Upper lobe of left lung (tissue), 6 donors: ENCODE results near the gene EPHA5. TPM values are rescaled to one million over a fixed set of nuclear protein-coding genes. Genes with fewer than 3 reads are reported as not detected.

Experiments used
- ATAC-seq, 2 donors: fragments of 200-7000 bp; cut with Tn5 transposase; one replicate each; pipeline ENCODE4 v1.9.1; 2022; ENCODE audit warnings: mild to moderate bottlenecking in 2 of 2, moderate library complexity in 2 of 2; ENCODE audit not compliant: low FRiP score in 2 of 2
- DNase-seq, 2 donors: peaks; one replicate each; pipeline ENCODE4 v3.0.0-alpha.2; 2019 to 2020
- H3K27ac ChIP-seq, 4 donors: fragments of 200-600 bp; sonication (generic); one replicate each; pipeline ENCODE4 v1.5.1; 2016 to 2019
- H3K27me3 ChIP-seq, 4 donors: fragments of 200-600 bp; sonication (generic); one replicate each; pipeline ENCODE4 v1.5.1; 2017 to 2019
- H3K36me3 ChIP-seq, 4 donors: fragments of 200-600 bp; sonication (generic); one replicate each; pipeline ENCODE4 v1.5.1; 2016 to 2019
- H3K4me1 ChIP-seq, 4 donors: fragments of 200-600 bp; sonication (generic); one replicate each; pipeline ENCODE4 v1.5.1; 2018 to 2019
- H3K4me3 ChIP-seq, 4 donors: fragments of 200-600 bp; sonication (generic); one replicate each; pipeline ENCODE4 v1.5.1; 2017 to 2019; ENCODE audit warnings: mild to moderate bottlenecking in 2 of 4, moderate library complexity in 1 of 4
- H3K9me3 ChIP-seq, 4 donors: fragments of 200-600 bp; sonication (generic); one replicate each; pipeline ENCODE4 v1.5.1; 2018 to 2019
- EP300 ChIP-seq, 4 donors: sonication (generic); formaldehyde crosslinking; IDR thresholded peaks; one replicate each; pipeline ENCODE4 v1.5.1; 2017; ENCODE audit warnings: antibody characterized with exemption in 4 of 4, control low read depth in 2 of 4
- POLR2A ChIP-seq, 4 donors: fragments of 450-650 bp; IDR thresholded peaks; one replicate each; pipeline ENCODE4 v1.5.1; 2016 to 2017; ENCODE audit warnings: antibody characterized with exemption in 4 of 4, mild to moderate bottlenecking in 2 of 4
- POLR2AphosphoS5 ChIP-seq, 2 donors: sonication (generic); formaldehyde crosslinking; IDR thresholded peaks; one replicate each; pipeline ENCODE4 v1.5.1; 2017; ENCODE audit warnings: antibody characterized with exemption in 2 of 2
- WGBS, 2 donors: methylation state at CpG; one replicate each; pipeline ENCODE4 v1.1.5; 2017 to 2018; 5-methylcytosine and 5-hydroxymethylcytosine counted together
- total RNA-seq, 6 donors: library from RNA; depleted of rRNA in 4 of 6; stranded (reverse); fragments of >200 nt in 4 of 6; gene quantifications; one replicate each; pipeline versions ENCODE4 v1.1.0 to v1.2.1, GENCODE V29; 2016 to 2021
- TF ChIP-seq, protein P1 (sequence below), 6 experiments: fragments of 450-650 bp in 4 of 6; fragments of 200-600 bp in 2 of 6; sonication (generic) in 2 of 6; IDR thresholded peaks; one replicate each; pipeline ENCODE4 v1.5.1; 2016 to 2019; ENCODE audit warnings: antibody characterized with exemption in 6 of 6
- donor health status: DM: no; HTN: no; CAD: no; lungs with moderate emphysema.
- donor health status: DM: no; HTN: yes; CAD: no; lungs with severe emphysema.

EPHA5 gene
- total RNA-seq, 6 donors from 2014 or later: 0.03 to 0.11 TPM; not detected in 4

DNA sequence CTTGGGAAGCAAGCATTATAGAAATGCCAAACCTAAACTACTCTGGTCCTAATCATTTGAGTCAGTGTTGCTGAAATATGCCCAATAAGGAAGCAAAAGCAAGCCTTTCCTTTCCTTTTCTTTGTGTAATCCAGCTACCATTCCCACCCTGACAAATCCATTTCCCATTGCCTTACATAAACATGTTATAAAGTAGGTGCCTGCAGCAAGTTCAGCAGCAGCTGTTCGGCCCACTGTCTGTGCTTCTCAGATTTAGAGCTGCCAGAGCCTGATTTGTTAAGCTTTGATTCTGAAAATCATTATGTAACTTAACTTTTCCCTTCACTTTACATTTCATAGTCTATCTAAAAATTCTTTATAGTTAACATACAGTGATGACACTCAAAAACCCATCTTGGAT lies 148.6 kb downstream of the EPHA5 start:
- ATAC-seq: no peak
- Histone ChIP-seq H3K4me3 (no peak overlapping the region), H3K36me3 (no peaks in the 10 kb centered on the region), H3K27ac (no peak overlapping the region), H3K9me3 (no peaks in the 10 kb centered on the region), H3K4me1 (no peaks in the 10 kb centered on the region), H3K27me3 (no peaks in the 10 kb centered on the region)
- DNase-seq: no peak
- WGBS, 2 donors: 29 to 50% methylated on average over 1 of the region's 1 CpG
- TF ChIP-seq POLR2A (IDR thresholded peaks at IDR 0.05): no peak
- no peak for TF ChIP-seq POLR2AphosphoS5 (IDR thresholded peaks at IDR 0.05)
- no peak for TF ChIP-seq EP300 (IDR thresholded peaks at IDR 0.05)
- TF ChIP-seq, protein P1, sequence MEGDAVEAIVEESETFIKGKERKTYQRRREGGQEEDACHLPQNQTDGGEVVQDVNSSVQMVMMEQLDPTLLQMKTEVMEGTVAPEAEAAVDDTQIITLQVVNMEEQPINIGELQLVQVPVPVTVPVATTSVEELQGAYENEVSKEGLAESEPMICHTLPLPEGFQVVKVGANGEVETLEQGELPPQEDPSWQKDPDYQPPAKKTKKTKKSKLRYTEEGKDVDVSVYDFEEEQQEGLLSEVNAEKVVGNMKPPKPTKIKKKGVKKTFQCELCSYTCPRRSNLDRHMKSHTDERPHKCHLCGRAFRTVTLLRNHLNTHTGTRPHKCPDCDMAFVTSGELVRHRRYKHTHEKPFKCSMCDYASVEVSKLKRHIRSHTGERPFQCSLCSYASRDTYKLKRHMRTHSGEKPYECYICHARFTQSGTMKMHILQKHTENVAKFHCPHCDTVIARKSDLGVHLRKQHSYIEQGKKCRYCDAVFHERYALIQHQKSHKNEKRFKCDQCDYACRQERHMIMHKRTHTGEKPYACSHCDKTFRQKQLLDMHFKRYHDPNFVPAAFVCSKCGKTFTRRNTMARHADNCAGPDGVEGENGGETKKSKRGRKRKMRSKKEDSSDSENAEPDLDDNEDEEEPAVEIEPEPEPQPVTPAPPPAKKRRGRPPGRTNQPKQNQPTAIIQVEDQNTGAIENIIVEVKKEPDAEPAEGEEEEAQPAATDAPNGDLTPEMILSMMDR (IDR thresholded peaks at IDR 0.05): no peak

DNA sequence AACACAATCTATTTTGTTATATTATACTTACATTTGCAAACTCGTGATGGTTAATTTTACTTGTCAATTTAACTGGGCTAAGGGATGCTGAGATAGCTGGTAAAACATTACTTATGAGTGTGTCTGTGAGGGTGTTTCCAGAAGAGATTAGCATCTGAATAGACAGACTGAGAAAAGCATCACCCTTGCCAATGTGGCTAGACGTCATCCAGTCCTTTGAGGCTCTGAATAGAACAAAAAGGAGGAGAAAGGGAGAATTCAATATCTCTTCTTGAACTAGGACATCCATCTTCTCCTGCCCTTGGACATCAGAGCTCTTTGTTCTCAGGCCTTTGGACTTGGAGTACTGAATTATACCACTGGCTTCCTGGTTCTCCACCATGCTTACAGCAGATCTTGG lies 154.6 kb downstream of the EPHA5 start:
- no peak for ATAC-seq
- Histone ChIP-seq H3K9me3 (no peaks in the 10 kb centered on the region), H3K4me1 (no peaks in the 10 kb centered on the region), H3K27ac (no peak overlapping the region), H3K36me3 (no peaks in the 10 kb centered on the region), H3K4me3 (no peak overlapping the region), H3K27me3 (no peaks in the 10 kb centered on the region)
- TF ChIP-seq POLR2AphosphoS5 (IDR thresholded peaks at IDR 0.05): no peak
- no peak for TF ChIP-seq POLR2A (IDR thresholded peaks at IDR 0.05)
- TF ChIP-seq EP300 (IDR thresholded peaks at IDR 0.05): no peak
- TF ChIP-seq, protein P1 (IDR thresholded peaks at IDR 0.05): no peak
- WGBS, 2 donors: 62 to 81% methylated on average over 2 of the region's 2 CpGs
- DNase-seq: no peak

DNA sequence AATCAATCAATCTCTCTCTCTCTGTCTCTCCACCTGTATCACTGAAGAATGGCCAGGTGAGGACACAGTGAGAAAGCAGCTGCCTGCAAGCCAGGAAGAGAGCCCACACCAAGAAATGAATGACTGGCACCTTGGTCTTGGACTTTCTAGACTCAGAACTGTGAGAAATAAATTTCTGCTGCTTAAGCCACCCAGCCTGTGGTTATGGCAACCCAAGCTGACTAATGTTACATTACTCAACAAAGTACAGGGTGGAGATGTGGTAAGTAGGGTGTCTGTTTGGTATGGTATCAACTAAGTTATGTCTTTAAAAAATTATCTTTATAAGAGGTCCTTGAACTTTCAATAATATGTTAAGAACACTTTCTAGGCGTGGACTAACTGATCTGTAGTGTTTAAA lies 159.3 kb downstream of the EPHA5 start:
- WGBS, 2 donors: 53 to 66% methylated on average over 1 of the region's 1 CpG
- DNase-seq: no peak

DNA sequence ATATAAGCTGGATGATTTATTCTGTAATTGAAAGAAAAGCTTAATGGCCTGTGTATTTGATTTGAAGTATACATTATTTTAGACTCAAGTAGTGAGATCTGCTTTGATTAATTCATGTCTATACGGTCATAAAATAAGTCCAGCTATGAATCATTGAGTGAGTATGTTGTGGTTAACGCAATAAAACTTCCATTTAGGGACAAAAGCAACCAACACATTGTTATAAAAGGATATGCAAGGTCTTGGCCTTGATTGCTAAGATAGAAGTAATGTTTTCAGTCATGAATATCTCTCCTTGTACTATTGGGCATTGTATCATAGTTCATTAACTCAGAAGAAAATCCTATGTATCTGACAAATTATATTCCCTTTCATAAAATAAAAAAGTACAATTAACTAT lies 162.1 kb downstream of the EPHA5 start:
- Histone ChIP-seq H3K9me3 (no peaks in the 10 kb centered on the region), H3K4me1 (no peaks in the 10 kb centered on the region), H3K36me3 (no peaks in the 10 kb centered on the region), H3K27me3 (no peaks in the 10 kb centered on the region), H3K4me3 (no peak overlapping the region), H3K27ac (no peak overlapping the region)
- no peak for TF ChIP-seq POLR2A (IDR thresholded peaks at IDR 0.05)
- TF ChIP-seq EP300 (IDR thresholded peaks at IDR 0.05): no peak
- TF ChIP-seq POLR2AphosphoS5 (IDR thresholded peaks at IDR 0.05): no peak
- TF ChIP-seq, protein P1 (IDR thresholded peaks at IDR 0.05): no peak
- DNase-seq (no peak), ATAC-seq (no peak)
- WGBS, 2 donors: 80 to 84% methylated on average over 2 of the region's 2 CpGs

More for the DNA sequence above, 159.3 kb downstream of the EPHA5 start:
- H3K4me3 ChIP-seq: no peak overlapping the region
- TF ChIP-seq, protein P1 (IDR thresholded peaks at IDR 0.05): no peak
- no peak for TF ChIP-seq EP300 (IDR thresholded peaks at IDR 0.05)
- TF ChIP-seq POLR2AphosphoS5 (IDR thresholded peaks at IDR 0.05): no peak
- TF ChIP-seq POLR2A (IDR thresholded peaks at IDR 0.05): no peak
- no peak for ATAC-seq
- H3K36me3 ChIP-seq: no peaks in the 10 kb centered on the region
- no peak overlapping the region for H3K27ac ChIP-seq
- H3K27me3 ChIP-seq: no peaks in the 10 kb centered on the region
- H3K4me1 ChIP-seq: no peaks in the 10 kb centered on the region
- no peaks in the 10 kb centered on the region for H3K9me3 ChIP-seq

DNA sequence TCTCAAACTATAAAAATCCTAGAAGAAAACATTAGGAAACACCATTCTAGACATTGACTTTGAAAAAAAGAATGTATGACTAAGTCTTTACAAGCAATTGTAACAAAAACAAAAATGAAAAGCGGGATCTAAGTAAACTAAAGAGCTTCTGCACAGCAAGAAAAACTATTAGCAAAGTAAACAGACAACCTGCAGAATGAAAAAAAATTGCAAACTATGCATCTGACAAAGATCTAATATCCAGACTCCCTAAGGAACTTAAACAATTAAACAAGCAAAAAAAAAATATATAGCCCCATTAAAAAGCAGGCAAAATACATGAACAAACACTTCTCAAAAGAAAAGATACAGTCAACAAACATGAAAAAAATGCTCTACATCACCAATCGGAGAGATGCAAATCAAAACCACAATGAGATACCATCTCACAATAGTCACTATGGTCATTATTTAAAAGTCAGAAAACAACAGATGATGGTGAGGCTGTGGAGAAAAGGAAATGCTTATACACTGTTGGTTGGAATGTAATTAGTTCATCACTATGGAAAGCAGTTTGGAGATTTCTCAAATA lies 168.1 kb downstream of the EPHA5 start:
- Histone ChIP-seq H3K4me1 (no peaks in the 10 kb centered on the region), H3K9me3 (no peaks in the 10 kb centered on the region), H3K27ac (no peak overlapping the region), H3K27me3 (no peaks in the 10 kb centered on the region), H3K36me3 (no peaks in the 10 kb centered on the region), H3K4me3 (no peak overlapping the region)
- ATAC-seq: no peak
- DNase-seq: no peak
- TF ChIP-seq POLR2AphosphoS5 (IDR thresholded peaks at IDR 0.05): no peak
- TF ChIP-seq EP300 (IDR thresholded peaks at IDR 0.05): no peak
- TF ChIP-seq, protein P1 (IDR thresholded peaks at IDR 0.05): no peak
- no peak for TF ChIP-seq POLR2A (IDR thresholded peaks at IDR 0.05)
- WGBS, 2 donors: 83 to 85% methylated on average over 2 of the region's 2 CpGs
